Progenitor cell of endocrine pancreas (in vitro differentiated cells): ENCODE results near the gene PDS5A. TPM values are rescaled to one million over a fixed set of nuclear protein-coding genes. Genes with fewer than 3 reads are reported as not detected.
A peak's percentile ranks its signal among the peaks of the same experiment; 100 is the strongest.
"Not testable (repeated sequence)": the region's sequence is repeated elsewhere in the genome, so short reads cannot be mapped to it uniquely, and the experiment has no call there.

ENCODE experiments used
- DNase-seq: peaks from one replicate; pipeline ENCODE4 v3.0.0; 2021; ENCODE audit warnings: low spot score; ENCODE audit not compliant: unreplicated experiment
- H3K27ac Mint-ChIP-seq: 2 replicates; pipeline ENCODE4 v1.8.0; 2021; ENCODE audit warnings: mild to moderate bottlenecking, moderate library complexity, mixed read lengths
- H3K27me3 Mint-ChIP-seq: 2 replicates; pipeline ENCODE4 v1.8.0; 2021; ENCODE audit warnings: mixed read lengths
- H3K36me3 Mint-ChIP-seq: 2 replicates; pipeline ENCODE4 v1.8.0; 2022; ENCODE audit warnings: mixed read lengths; ENCODE audit not compliant: insufficient read depth
- H3K4me1 Mint-ChIP-seq: 2 replicates; pipeline ENCODE4 v1.8.0; 2021; ENCODE audit warnings: low read depth, mixed read lengths
- H3K4me3 Mint-ChIP-seq: 2 replicates; pipeline ENCODE4 v1.8.0; 2021; ENCODE audit warnings: low read depth, mild to moderate bottlenecking, moderate library complexity, mixed read lengths
- H3K9me3 Mint-ChIP-seq: 2 replicates; pipeline ENCODE4 v1.8.0; 2021; ENCODE audit warnings: low read depth, mixed read lengths
- CTCF ChIP-seq: fragments of 200-600 bp; sonication (generic); IDR thresholded peaks from one replicate; pipeline ENCODE4 v1.5.0; 2021; ENCODE audit warnings: antibody characterized with exemption, mild to moderate bottlenecking; ENCODE audit not compliant: unreplicated experiment
- total RNA-seq: library from RNA; stranded (reverse); gene quantifications from 2 replicates; pipeline ENCODE4 v1.2.1, GENCODE V29; 2021

PDS5A gene
- total RNA-seq, 1 donor from 2014 or later = 91.1 TPM

GRCh38 chr4:39905656-39906055 lies 72.1 kb downstream of the PDS5A start:
- H3K27ac Mint-ChIP-seq = peak overlapping the region; percentile 11
- H3K9me3 Mint-ChIP-seq = no peaks in the 10 kb centered on the region
- H3K4me1 Mint-ChIP-seq = no peaks in the 10 kb centered on the region
- no peaks in the 10 kb centered on the region for H3K27me3 Mint-ChIP-seq
- DNase-seq = no peak
- no peak for TF ChIP-seq CTCF
- H3K4me3 Mint-ChIP-seq = no peak overlapping the region
- peaks cover 25% of the 10 kb centered on the region for H3K36me3 Mint-ChIP-seq

- H3K4me1 Mint-ChIP-seq, H3K4me3 Mint-ChIP-seq, H3K27me3 Mint-ChIP-seq, H3K9me3 Mint-ChIP-seq, DNase-seq: not testable (repeated sequence)
- Mint-ChIP-seq H3K36me3 (peaks cover 29% of the 10 kb centered on the region), H3K27ac (peak overlapping the region; percentile 37)
Observed at GRCh38 chr4:39905019-39905418, 72.7 kb downstream of the PDS5A start.

GRCh38 chr4:39900966-39901365 lies 76.7 kb downstream of the PDS5A start:
- Mint-ChIP-seq H3K4me3 (no peak overlapping the region), H3K4me1 (peaks cover 10% of the 10 kb centered on the region), H3K27ac (no peak overlapping the region), H3K9me3 (no peaks in the 10 kb centered on the region), H3K36me3 (peaks cover 37% of the 10 kb centered on the region), H3K27me3 (no peaks in the 10 kb centered on the region)
- TF ChIP-seq CTCF = no peak
- DNase-seq = no peak

- Mint-ChIP-seq H3K27ac (no peak overlapping the region), H3K36me3 (peaks cover 37% of the 10 kb centered on the region)
Observed at GRCh38 chr4:39899291-39899690, 78.4 kb downstream of the PDS5A start.

GRCh38 chr4:39898015-39898414 lies 79.7 kb downstream of the PDS5A start:
- Mint-ChIP-seq H3K9me3 (no peaks in the 10 kb centered on the region), H3K27me3 (no peaks in the 10 kb centered on the region), H3K4me1 (peaks cover 10% of the 10 kb centered on the region), H3K36me3 (peaks cover 34% of the 10 kb centered on the region), H3K27ac (peak overlapping the region; percentile 51), H3K4me3 (no peak overlapping the region)
- no peak for DNase-seq
- no peak for TF ChIP-seq CTCF

More at GRCh38 chr4:39899291-39899690, 78.4 kb downstream of the PDS5A start:
- Mint-ChIP-seq H3K9me3 (no peaks in the 10 kb centered on the region), H3K27me3 (no peaks in the 10 kb centered on the region), H3K4me1 (peaks cover 10% of the 10 kb centered on the region), H3K4me3 (no peak overlapping the region)
- no peak for DNase-seq
- no peak for TF ChIP-seq CTCF

GRCh38 chr4:39893693-39894072 lies 84.0 kb downstream of the PDS5A start:
- Mint-ChIP-seq H3K27me3 (no peaks in the 10 kb centered on the region), H3K4me3 (no peak overlapping the region), H3K36me3 (peaks cover 31% of the 10 kb centered on the region), H3K9me3 (no peaks in the 10 kb centered on the region), H3K27ac (no peak overlapping the region), H3K4me1 (peaks cover 7% of the 10 kb centered on the region)
- DNase-seq = no peak
- TF ChIP-seq CTCF = no peak
